Heart left ventricle (tissue), 13 donors: ENCODE results near the gene RPS6KB2.
A peak's percentile ranks its signal among the peaks of the same experiment; 100 is the strongest.

Experiments
- POLR2A ChIP-seq, 2 donors: fragments of 450-650 bp; IDR thresholded peaks; one replicate each; pipeline ENCODE4 v1.6.1; 2017; ENCODE audit warnings: antibody characterized with exemption in 2 of 2, mild to moderate bottlenecking in 2 of 2, moderate library complexity in 2 of 2
- TF ChIP-seq, protein P1 (sequence below), 12 donors: fragments of 200-600 bp; sonication (generic) in 4 of 12; IDR thresholded peaks; one replicate each; pipeline versions ENCODE4 v1.5.0 to v1.8.0; 2018 to 2022; ENCODE audit warnings: antibody characterized with exemption in 12 of 12, mild to moderate bottlenecking in 5 of 12
- donor health status: ischemic (EF 13 %, LVEDD 7.1; RV severe dilation, severe dysfunction).
- donor health status: DM: no; HTN: yes; CAD: no.
- donor health status: DM: no; HTN: no; CAD: no.
- donor health status: ischemic (EF 25% LVEDD 6.9; RV normal size, moderate dysfunction).
- donor health status: ischemic (EF 25% LVEDD 5.7; RV mildly dilated, moderate dysfunction).
- donor health status: ischemic (EF 35%, LVEDD 5.7; RV mildly dilated, moderate dysfunction).
- donor health status: nonischemic (EF 11% LVEDD 7.7; RV severe dilation, severe dysfunction).
- donor health status: DM: yes; HTN: yes; CAD: no.
- donor health status: PGD.
- donor health status: ischemic (EF 29% LVEDD 5.4; RV normal size, mild dysfunction).
- donor health status: nonischemic (EF 23%, LVEDD 6.1; RV moderate dilation, normal function).

- TF ChIP-seq, protein P1, sequence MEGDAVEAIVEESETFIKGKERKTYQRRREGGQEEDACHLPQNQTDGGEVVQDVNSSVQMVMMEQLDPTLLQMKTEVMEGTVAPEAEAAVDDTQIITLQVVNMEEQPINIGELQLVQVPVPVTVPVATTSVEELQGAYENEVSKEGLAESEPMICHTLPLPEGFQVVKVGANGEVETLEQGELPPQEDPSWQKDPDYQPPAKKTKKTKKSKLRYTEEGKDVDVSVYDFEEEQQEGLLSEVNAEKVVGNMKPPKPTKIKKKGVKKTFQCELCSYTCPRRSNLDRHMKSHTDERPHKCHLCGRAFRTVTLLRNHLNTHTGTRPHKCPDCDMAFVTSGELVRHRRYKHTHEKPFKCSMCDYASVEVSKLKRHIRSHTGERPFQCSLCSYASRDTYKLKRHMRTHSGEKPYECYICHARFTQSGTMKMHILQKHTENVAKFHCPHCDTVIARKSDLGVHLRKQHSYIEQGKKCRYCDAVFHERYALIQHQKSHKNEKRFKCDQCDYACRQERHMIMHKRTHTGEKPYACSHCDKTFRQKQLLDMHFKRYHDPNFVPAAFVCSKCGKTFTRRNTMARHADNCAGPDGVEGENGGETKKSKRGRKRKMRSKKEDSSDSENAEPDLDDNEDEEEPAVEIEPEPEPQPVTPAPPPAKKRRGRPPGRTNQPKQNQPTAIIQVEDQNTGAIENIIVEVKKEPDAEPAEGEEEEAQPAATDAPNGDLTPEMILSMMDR (IDR thresholded peaks at IDR 0.05), result peak in 3 of 12 donors; percentile 11 to 37 (median 34)
- peak in 1 of 2 donors; percentile 64 for TF ChIP-seq POLR2A (IDR thresholded peaks at IDR 0.05)
These were observed 54.8 kb downstream of the RPS6KB2 start, which contains the start of gene AIP for GRCh38 chr11:67482827-67483798.
